Iris pigment epithelial cell (primary cell): ENCODE data around the gene CPSF3.

Experiments
- DNase-seq: peaks from one replicate; pipeline ENCODE4 v3.0.0-alpha.2; 2011; ENCODE audit warnings: low read depth

CPSF3 gene

GRCh38 chr2:9423100-9423921 lies at the start of gene CPSF3, which contains the start of gene ITGB1BP1:
CPSF3 (plus strand) TSS chr2:9423654; CDS start chr2:9423774, 120 bp downstream.
ITGB1BP1 (minus strand) TSS chr2:9423528; CDS start chr2:9418697, 4,831 bp downstream.
- DNase-seq: peak; percentile 97

- no peak for DNase-seq
These were observed 49.3 kb upstream of the CPSF3 start for GRCh38 chr2:9374071-9374730.

DNA sequence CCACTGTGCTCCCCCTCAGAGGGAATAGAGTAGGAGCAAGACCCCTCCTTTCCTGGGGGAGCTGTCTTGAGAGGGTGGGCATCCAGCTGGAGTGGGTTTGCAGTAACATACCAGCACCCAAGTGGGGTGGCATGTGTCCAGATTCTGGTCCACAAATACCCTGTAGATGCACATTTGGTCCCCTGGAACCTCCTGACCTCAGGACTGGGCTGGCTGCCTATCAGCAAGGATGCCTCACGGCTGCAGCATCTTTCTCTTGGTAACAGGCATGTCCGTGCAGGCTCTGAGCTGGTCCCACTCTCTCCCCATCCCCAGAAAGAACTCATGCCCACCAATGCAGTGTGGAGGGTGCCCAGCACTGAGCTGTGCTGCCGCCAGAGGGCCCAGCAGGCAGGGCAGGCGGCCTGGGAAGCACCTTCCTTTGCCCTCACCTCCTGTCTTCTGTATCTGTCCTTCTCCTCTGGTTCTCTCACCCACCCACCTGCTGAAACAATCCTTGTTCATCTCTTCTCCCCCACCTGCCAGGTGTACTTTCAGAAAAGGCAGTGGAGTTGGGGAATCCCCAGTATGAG lies 47.5 kb upstream of the CPSF3 start:
- DNase-seq: no peak

DNA sequence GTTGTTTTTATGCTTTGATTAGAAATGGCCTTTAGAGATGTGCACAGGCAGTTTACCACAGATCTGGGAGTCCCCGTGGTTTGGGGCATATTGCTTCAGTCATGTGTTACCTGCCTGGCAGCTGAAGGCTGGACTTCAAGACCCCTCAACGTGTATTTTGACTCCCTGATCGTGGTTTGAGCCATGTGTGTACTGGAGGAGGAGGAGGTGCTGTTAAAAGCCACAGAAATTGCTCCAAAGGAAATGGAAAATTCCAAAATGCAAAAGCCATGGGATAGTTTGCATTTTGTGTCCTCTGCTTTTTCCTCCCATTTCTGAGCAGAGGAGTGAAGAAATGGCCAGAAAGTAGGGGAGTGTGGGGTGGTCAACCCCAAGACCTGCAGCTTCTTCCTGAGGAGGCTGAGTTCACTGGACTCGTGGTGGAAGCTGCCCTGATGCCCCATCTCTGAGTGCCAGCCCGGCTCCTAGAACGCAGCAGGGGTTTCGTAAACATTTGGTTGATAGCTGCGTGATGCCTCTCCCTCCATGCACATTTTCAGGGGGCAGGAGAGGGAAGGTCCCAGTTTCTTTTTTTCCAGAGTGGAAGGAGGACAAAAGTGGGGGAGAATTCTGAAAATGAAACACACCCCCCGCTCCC lies 45.9 kb upstream of the CPSF3 start:
- no peak for DNase-seq

GRCh38 chr2:9378433-9379390 lies 44.7 kb upstream of the CPSF3 start:
- peak; percentile 82 for DNase-seq

- DNase-seq: no peak
These were observed 44.1 kb upstream of the CPSF3 start for GRCh38 chr2:9379391-9379755.

DNA sequence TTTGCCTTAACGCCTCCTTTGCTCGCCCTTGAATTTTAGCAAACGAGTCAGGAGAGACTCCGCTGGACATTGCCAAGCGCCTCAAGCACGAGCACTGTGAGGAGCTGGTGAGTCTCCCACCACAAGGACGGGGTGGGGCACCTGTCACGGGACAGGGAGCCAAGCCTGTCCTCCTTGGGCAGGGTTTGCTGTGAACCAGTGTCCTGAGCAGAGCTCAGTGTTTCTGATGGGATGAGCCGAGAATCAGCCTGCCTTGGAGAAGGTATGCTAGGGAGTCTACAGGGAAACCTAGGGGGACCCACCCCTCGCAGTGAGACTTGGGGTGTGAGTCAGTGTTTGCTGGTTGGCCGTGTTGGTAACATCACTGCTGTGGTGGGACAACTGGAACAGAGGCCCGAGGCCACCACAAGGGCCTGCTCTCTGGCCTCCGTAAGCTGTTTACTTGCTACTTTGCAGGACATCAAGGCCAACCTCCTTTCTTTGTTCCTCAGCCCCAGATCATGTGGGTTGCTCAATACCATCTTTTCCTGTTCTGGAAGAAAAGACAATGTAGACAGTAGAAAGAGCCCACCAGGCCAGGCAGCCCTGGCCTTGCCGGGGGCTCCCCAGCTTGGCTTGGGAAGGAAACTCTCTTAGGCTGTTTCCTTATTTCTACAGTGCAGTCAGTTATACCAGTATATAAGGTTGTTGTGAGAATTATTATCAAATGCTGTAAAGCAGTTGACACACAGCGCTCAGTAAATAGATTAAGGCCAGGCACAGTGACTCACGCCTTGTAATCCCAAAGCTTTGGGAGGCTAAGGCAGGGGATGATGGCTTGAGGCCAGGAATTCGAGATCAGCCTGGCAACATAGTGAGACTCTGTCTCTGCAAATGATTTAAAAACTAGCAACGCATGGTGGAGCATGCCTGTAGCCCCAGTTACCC lies 42.5 kb upstream of the CPSF3 start:
- DNase-seq: peak; percentile 96

- DNase-seq: peak; percentile 80
These were observed 40.7 kb upstream of the CPSF3 start for GRCh38 chr2:9382604-9383235.

DNA sequence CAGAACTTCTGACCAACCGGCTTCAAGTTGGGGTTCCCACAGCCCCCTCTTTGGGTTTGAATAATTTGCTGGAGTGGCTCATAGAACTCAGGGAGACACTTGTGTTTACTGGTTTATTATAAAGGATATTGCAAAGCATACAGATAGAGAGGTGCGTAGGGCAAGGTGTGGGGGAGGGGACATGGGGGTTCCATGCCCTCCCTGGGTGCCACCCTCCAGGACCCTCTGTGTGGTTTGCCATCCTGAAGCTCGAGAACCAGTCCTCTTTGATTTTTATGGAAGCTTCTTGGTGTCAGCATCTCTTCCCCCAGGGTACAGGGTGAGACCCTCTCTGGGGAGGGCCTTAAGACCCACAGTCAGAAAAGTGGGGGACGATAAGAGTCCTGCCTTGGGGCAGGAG lies 38.9 kb upstream of the CPSF3 start:
- DNase-seq: no peak

GRCh38 chr2:9385841-9386240 lies 37.6 kb upstream of the CPSF3 start:
- DNase-seq: peak; percentile 28

DNA sequence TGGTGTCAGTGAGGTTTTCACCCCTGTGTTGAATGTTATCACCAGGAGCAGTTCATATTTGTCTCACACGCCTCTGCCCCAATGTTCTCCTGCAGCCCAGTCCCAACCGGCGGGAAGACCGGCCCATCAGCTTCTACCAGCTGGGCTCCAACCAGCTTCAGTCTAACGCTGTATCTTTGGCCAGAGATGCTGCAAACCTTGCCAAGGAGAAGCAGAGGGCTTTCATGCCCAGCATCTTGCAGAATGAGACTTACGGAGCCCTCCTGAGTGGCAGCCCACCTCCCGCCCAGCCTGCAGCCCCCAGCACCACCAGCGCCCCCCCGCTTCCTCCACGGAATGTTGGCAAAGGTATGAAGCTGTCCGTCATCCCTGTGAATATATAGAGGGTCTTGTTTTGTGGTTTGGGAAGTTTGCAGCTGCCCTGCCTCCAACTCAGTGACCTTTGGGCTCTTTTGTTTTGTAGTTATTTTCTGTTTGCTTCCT lies 35.2 kb upstream of the CPSF3 start:
- no peak for DNase-seq

DNA sequence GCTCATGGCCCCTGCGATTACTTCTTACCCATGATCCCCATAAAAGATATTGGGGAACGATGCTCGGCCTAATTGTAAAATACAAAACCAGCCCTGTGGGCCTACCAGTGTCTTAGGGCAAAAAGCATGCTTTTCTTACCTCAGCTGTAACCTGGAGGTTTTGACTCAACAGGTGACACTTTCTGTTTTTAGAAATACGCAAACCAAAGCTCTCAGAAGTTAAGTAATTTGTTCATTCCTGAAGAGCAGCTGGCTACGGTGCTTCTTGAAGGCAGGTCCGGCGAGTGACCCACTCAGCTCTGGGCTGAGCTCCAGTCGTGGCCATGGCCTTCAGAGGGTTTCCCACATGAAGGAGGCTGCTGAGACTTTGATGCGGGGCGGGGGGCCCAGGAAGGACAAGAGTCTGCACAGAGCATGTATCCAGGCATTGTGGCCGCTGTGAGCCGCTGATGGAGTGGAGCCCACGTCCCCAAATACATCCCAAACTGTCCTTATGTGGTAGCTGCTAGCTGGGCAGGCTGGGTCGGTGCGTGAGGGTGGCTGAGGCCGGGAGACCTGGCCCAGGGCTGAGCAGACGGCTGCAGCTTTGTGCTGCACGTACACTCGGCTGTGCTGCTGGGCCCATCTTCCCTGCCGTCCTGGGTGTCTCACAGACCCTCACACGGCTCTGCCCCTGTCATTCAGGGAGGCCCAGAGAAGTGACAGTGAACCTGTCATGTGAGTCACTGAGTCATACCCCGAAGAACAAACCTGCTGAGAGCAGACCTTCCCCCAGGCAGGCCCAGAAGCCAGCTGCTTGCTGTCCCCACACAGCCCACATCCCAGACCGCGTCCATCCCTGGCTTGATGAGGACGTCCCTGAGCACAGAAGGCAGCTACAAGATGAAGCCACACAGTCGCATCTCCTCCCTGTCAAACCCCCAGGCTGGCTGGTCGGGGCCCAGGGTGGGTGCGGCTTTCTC lies 34.2 kb upstream of the CPSF3 start:
- no peak for DNase-seq

DNA sequence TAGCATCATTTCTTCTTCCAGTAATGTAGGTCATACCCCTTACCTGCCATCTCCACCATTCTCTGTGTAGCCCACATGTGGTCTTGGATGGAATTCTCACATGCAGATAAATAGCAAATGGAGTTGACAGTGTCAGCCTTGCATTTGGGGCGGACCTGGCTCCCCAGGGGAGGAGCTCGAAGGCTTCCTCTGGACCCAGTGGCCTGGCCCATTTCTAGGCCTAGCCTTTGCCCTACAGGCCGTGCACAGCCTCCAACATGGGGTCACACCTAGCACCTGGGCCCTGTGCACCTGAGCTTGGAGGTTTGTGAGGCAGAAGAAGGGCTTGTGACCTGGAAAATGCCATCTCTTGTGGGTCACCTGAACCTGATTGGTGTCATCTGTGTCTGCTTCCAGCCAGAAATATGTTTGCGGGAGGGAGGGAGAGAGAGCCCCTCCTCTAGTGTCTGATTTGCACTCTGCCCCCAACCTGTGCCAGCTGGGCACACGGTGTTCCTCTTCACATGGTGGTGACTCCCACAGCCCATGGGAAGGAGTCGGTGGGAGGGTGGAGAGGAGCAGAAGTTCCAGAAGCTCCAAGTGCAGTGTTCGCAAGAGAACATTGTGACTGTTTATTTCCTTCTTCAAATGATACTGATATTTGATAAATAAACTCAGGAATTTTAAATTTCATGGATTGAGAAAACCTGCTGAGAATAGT lies 33.2 kb upstream of the CPSF3 start:
- DNase-seq: no peak

GRCh38 chr2:9390991-9391390 lies 32.5 kb upstream of the CPSF3 start:
- DNase-seq: no peak

GRCh38 chr2:9391961-9392720 lies 31.3 kb upstream of the CPSF3 start:
- no peak for DNase-seq

DNA sequence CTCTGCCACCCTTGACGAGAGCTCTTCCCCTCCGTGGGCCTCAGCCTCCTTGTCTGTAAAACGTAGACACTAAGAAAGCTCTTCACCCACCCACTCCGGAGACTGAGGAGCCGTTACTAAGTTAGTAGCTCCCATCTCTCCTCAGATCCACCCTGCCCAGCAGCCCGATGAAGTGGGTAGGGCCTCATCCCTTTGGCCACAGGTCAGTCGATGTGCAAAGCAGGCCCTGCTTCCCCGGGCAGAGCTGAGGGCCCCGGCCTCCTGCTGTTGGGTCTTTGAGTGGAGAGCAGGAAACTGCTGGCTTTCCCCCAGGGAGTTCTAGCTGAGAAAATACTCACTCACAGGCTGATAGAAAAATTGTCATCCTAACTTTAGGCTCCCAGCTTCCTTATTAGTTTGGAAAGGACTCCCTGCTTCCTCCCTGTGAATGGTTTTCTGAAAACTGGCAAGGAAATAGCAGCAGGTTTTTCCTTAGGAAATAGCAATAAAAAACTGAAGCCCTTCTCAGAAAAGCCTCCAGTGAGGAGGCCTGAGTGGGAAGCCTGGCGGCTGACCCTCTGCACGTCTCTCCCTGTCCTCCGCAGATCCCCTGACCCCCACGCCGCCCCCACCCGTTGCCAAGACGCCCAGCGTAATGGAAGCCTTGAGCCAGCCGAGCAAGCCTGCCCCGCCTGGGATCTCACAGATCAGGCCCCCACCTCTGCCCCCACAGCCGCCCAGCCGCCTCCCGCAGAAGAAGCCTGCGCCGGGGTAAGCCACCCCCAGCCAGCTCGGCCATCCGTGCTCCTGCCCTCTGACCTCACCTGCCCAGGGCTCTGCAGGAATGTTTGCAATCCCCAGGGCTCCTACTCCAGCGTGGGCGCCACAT lies 30.3 kb upstream of the CPSF3 start:
- DNase-seq: no peak
